Activated CD8-positive, alpha-beta memory T cell treated with anti-CD3 and anti-CD28 coated beads for 1 hour (primary cell): ENCODE measurements around the gene FGD4.

ENCODE experiments used
- DNase-seq, 2 donors: peaks; one replicate each; pipeline ENCODE4 v3.0.0-alpha.2; 2020; ENCODE audit warnings: low read depth in 1 of 2; ENCODE audit errors: extremely low read depth in 1 of 2

FGD4 gene

DNA sequence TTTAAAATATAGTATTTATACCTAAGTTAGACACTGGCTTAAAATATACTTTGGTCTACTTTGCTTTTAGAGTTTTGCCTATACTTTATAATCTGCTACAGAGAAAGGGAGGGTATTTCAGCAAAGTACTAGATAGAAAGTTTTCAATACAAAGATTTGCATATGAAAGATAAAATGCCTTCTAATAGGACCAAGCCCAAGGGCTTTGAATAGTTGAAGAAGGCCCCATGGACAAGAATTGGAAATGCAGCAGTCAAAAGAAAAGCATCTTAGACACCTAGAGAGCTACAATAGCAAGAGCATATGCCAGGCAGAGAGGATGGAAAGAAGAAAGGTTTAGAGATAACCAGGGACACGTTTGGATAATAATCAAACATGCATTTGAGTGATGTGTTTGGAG is 196.7 kb downstream of the FGD4 start:
- no peak for DNase-seq

DNA sequence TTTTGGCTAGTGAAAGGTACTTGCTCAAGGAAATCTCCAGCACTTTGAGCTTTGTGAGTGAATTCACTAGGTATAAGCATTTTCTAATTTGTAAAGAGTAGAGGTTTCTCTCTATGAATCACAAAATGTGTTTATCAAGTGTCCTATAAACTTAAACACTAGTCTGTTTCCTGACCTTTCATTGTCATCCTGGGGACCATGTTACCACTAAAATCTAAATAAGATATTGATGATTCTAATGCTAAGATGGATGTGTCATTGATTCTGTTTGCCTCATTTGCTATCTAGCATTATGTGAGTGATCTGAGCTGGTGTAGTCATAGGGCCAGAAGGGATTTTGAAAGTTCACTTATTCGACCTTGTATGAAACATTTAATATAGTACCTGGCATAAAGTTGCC is 199.3 kb downstream of the FGD4 start:
- DNase-seq, result no peak

DNA sequence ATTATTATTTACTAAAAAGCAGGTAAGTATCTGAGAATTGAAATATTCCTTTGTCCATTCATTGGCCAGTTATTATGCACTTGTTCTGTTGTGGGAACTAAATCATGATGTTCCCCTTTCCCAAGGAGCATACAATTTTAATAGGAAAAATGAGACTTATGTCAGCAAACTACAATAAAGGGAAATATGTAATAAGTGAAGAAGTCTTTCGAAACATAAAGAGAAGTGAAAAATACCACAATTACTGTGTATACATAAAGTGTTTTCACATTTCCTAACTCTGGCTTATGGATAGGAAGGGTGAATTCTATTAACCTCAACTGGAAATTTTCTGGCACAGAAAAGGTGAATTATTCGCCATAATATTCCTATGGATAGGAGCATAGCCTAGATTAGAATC is 201.3 kb downstream of the FGD4 start:
- DNase-seq, result no peak

DNA sequence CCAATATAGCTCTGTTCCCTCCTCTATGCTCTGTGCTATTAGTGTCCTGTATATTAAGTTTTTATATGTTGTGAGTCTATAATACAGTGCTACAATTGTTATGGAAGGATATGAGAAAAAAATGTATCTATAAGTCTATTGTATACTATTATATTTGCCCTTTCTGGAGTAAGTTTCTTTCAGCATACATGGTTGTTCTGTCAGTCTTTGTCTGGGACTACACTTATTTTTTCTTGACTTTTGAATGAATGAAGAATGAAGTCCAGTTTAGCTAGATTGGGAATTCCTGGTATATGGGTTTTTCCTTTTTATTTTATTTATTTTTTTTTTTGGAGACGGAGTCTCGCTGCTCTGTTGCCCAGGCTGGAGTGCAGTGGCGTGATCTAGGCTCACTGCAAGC is 203.7 kb downstream of the FGD4 start:
- DNase-seq, result no peak

DNA sequence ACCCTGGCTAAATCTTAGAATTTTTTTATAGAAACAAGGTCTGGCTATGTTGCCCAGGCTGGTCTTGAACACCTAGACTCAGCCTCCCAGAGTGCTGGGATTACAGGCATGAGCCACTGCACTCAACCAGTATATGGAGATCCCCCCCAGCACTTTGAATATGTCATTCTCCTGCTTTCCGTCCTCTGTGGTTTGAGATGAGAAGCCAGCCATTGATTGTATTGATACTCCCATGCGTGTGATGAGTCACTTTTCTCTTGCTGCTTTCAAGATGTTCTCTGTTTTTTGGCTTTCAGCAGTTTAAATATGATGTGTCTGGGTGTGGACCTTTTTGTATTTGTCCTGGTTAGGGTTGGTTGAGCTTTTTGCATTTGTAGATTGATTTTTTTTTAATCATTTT is 204.5 kb downstream of the FGD4 start:
- DNase-seq, result no peak

DNA sequence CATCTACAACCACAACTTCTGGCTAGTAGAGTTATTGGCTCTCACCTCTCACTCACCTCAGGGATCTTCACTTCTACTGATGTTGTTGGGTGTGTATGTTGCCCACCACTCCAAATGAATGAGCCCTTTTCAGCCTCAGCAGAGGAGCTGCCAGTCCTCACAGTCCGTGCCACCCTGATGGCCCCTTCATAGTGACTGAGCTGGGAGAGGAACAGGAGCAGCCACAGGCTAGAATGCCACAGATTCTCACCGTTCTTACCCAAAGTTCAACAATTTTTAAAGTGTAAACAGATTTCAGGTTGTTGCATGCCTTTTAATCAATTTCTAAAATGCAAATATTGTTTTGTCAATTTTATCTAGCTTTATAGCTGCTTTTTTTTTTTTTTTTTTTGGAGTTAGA is 205.2 kb downstream of the FGD4 start:
- DNase-seq, result no peak

DNA sequence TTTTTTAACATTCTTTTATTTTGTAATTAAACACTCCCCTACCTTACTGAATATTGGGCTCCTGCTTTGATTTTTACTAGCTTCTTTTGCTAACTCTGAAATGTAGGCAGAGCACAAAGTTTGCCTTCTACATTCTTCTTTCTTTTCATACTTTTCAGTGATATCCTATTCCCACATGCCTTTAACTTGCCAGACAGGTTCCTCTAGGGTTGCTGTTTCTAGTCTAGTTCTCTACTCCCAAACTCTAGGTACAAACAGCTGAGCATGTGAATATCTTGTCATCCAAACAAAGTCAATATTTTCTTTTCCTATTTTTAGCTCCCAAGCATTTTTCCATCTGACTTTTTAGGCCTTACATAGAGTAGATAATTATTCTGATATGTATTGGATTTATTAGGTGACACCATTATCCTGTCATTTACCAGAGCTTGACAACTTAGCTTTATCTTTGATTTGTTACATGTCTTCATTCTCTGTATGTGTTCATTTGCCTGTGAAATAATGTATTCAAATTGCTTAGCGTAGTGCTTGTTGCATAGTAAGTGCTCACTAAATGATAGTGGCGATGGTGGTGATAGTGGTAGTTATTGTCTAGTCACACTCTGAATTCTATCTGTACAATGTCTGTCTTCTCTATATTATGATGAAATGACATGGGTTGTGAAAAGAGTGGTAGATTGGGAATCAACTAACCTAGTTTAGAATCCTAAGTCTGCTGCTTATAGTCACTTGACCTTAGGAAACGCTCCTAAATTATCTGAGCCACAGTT is 206.2 kb downstream of the FGD4 start:
- DNase-seq, result no peak

DNA sequence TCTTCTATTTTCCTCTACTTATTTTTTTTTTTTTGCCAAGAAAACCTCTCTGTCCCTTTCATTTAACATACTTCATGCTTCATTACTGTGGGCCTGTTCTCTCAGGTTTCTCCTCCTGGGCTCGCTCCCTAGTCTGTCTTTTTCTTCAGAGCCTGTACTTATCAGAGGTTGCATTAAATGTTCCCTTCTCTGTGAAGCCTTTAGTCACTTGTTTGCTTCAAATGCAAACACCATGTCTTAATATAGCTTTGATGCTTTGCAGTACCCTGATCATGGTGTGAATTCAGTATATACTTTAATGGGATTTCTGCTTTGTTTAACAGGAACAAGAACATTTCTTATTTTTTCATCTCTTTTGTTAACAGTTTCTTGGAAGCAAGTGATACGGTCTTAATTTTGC is 207.1 kb downstream of the FGD4 start:
- no peak for DNase-seq

DNA sequence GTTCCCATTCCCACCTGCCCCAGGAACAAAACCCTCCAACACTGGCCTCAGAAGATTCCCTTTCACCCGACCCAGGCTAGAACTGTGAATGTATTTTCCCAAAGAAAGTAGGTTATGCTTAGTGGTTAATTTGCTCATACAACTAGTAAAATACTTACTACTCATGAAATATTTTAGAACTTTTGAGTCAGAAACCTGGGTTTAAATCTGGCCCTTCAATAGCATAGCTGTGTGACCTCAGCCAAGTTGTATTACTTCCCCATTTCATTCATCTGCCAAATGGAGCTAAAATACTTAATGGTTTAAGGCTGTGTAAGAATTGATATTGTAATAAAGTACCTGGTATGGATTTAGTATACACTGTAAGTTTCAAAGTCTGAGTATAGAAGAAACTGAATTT is 210.6 kb downstream of the FGD4 start:
- DNase-seq, result no peak

DNA sequence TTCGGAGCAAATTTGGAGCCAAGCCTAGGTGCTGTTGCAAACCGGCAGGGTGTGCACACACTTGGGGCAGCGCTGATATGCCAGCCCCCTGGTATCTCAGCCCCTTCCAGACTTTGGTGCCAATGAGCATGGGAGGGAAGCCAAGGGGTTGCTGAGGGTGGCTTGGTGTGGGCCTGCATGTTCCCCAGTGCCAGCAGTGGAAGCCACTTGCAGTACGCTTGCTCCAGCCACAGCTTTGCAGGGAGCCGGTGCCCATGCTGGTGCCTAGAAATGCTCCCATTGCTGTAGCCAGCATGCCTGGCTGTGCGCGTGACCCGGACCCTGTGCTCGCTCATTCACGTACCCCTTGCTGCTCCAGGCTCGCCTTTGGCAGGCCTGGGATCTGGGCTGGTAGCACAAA is 212.6 kb downstream of the FGD4 start:
- no peak for DNase-seq

DNA sequence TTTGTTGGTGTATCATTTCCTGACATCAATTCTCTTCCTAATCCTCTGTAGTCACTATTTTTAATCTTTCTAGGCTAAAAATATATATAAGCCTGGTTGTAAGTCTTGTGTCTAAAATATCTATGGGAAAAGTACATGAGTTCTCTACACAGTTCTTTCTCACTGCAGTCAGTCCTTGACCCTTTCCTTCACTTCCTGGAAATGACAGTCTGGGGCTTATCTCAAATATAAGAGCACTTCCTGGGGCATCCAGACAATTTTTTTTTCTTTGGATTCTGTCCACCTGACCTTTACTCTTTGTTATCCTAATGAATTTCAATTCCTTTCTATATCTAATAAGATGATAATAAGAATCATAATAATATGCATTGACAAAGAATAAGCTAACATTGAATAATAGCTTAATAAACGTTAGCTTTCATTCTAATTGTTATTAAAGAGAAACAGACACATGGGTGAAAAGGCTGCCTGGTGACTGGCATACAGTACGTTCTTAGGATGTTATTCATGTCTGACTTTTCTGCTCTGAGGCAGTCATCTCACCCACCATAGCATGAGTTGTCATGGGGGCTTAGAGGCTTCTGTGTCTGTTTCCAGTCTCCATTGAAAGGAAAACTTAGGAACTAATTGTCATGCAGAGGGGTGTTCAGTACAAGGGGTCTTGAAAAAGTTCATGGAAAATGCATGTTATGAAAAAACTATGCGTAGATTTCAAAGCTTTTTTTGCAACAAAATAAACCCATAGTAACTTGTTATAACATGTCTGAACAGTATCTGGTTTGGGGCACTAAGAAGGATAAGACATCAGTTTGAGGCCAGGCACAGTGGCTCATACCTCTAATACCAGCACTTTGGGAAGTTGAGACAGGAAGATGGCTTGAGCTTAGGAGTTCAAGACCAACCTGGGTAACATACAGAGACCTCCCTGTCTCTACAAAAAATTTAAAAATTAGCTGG is 213.6 kb downstream of the FGD4 start:
- no peak for DNase-seq

DNA sequence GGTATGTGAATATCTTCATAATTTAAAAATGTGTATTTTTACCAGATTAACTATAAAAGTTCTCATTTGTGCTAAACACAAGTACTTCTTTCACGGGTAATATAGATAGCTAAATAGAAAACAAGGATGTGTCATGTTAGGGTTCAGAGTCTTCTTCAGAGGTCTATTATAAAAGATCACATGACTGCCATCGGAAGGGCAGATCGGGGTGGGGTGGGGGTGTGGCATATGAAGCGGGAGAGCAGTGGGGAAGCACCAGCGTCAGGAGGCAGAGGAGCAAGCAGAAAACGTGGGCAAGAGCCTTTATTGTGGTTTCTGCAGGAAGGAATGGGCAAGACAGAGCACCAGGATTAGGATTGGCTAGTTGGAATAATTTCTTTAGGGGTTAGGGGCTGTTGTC is 216.1 kb downstream of the FGD4 start:
- DNase-seq, result no peak

DNA sequence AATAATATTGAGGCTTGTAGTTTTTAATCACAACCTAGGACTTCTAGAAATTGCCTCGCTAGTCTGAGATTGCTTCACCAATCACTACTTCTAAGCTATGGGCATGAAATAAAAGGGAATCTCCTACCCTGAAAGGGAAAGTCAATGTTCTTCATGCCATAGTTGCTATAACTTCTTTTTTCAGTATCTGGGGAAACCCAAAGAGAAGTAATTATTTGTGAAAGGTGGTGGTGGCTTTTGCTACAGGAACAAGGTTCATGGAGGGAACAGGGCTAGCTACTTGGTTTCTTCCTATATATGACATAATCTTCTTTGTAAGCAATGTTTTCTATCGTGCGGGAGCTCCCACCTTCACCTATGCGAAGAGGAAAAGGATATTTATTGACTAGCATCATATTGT is 218.2 kb downstream of the FGD4 start:
- no peak for DNase-seq

DNA sequence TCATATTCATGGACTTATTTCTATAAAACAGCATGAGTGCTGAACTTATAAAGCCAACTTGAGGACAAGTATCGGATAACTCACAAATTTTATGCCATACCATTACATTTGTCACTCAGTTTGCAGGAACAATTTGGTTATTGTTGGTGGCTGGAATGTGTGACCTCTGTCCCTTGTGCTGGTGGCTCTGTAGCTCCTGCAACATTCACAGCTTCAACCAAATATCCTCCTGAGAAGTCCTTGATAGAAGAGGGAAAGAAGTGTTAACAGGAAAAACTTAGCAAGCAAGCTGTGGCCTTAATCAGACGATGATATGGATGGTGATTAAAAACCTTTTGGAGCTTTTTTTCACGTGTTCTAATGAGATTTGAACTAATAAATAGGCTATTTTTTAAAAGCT is 218.8 kb downstream of the FGD4 start:
- DNase-seq, result no peak

DNA sequence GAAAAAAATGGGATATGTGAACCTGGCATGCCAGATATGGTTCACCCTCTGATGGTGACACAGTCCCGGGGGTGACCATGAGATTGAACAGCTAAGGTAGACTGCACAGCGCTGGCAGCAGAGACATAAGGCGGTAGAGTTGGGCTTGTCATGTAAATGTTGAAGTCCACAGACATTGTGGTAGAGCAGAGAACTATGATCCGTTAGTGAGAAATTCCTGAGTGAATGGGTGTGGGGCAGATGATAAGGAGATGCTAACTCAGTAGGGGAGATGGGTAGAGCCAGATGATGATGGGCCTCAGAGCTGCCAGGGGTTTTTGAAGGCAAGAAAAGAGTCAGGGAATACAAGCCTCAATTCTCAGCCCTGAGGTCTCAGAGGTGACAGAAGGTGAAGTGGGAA is 228.6 kb downstream of the FGD4 start:
- DNase-seq, result no peak

DNA sequence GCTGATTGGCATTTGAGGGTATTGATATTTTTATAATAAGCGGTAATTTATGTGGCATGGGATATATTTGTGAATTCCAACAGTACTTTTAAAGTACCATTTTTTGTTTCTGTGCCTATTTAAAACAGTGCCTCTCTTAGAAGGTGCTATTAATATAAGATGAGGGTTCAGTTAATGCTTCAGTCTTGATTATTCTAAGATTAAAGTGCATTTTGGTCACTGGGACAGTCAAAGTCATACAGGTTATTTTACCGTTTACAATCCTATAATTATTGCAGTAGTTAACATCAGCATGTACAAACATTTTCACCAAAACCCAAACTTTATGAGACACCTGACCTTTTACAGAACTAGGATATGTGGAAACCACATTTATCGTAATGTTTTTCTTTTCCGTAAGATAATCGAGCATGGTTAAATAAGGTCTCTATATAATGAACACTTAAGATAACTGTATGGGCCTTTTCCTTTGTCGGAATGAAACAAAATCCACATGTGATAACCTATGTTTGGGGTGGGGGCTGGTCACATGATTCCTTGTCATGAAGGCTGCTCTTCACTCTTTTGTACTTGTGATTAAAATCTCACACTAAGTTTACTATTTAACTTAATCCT is 242.0 kb downstream of the FGD4 start:
- no peak for DNase-seq

DNA sequence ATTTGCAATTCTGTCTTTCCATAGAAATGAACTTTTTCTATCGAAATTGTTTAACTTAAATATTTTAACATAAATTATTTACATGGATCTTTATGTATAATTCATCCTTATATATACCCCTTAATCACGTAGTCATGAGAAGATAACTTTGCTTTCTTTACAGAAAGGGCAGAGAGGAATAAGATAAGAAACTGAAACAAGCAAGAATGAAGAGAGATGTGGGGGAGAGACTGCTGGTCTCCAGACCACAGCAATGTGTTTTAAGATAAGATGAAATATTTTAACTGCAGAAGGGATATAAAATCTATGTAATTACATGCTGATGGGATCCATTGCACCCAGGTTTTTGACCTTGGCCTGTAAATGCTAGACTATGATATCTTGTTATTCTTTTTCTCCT is 245.1 kb downstream of the FGD4 start:
- DNase-seq, result no peak

DNA sequence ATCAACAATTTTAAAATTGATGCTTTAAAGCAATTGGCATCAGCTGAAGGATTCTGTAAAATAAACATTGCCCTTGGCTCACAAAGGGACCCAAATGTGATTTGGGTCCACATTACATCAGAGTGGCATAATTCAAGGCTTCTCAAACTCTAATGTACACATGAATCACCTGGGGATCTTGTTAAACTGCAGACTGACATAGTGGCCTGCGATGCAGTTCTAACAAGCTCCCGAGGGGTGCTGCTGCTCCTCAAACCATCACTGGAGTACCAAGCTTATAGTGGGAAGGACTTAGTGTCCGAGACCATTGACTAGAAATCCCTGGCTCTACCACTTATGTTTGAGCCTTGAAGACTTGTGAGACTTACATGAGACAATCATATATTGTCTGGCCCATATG is 247.9 kb downstream of the FGD4 start:
- DNase-seq, result no peak

DNA sequence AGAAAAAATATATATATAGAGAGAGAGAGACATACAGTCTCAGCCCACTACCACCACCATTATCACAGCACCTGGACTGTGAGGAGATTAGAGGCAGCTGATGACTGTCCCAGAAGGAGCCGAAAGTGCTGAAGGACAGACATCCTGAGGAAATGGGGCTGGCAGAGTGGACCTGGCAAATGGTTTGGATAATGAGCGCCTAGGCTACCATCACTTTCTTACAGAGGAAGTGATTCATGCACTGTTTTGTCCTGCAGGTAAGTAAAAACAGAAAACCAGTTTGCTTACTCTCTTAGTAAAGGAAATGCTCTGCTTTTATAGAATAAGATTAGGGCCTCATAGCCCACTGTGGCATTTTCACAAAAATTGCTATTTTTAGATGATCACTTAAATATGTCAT is 251.2 kb downstream of the FGD4 start:
- DNase-seq, result no peak

DNA sequence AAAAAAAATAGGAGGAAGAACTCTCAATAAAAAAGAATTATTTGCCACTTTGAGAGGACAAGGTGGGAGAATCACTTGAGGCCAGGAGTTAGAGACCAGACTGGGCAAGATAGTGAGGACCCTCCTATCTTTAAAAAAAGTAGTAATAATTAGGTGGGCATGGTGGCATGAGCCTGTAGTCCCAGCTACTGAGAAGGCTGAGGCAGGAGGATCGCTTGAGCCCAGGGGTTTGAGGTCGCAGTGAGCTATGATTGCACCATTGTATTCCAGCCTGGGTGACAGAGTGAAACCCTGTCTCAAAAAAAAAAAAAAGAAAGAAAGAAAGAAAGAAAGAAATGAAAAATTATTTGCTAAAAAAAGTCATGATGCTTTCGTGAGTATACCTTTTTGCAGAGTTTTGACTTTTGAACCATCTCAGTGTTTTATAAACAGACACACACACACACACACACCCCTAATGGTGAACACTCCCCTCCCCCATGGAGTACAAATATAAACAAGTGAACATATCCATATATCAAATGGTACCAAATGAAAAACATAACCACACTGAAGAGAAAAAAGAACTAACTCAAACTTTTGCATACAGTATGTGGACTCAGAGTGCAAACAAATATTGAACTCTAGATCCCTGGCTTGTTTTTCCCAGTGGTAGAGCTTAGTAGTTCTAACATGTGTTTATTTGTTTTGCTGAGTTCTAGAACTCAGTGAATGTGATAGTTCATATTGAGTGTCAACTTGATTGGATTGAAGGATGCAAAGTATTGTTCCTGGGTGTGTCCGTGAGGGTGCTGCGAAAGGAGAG is 252.0 kb downstream of the FGD4 start:
- no peak for DNase-seq

DNA sequence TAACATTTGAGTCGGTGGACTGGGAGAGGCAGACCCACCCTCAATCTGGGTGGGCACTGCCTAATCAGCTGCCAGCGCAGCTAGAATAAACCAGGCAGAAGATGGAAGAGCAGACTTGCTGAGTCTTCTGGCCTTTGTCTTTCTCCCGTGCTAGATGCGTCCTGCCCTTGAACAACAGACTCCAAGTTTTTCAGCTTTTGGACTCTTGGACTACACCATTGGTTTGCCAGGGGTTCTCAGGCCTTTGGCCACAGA is 252.5 kb downstream of the FGD4 start:
- DNase-seq, result no peak
